Measurements from ENCODE around the gene CDH3.

DNA sequence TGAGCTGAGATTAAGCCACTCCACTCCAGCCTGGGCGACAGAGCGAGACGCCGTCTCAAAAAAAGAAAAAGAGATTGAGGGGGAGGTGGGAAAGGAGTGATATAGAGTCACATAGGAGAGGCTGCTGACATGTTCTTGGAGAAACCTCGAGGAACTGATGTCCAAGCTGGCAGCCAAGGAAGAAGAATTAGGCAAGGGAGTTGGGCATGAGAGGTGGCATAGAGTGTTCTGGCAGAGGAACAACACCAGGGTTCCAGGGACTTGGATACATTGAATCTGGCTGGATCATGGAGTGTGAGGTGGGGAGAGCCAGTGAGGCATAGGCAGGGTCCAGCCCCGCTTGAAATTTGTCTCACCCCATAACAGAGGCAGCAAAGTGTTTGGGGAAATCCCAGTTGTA is 10.7 kb downstream of the CDH3 start:
- no peak for TF ChIP-seq RAD21 (conservative IDR thresholded peaks at IDR 0.05 in 1 of 2, IDR thresholded peaks at IDR 0.05 in 1 of 2)
- TF ChIP-seq, protein P1, sequence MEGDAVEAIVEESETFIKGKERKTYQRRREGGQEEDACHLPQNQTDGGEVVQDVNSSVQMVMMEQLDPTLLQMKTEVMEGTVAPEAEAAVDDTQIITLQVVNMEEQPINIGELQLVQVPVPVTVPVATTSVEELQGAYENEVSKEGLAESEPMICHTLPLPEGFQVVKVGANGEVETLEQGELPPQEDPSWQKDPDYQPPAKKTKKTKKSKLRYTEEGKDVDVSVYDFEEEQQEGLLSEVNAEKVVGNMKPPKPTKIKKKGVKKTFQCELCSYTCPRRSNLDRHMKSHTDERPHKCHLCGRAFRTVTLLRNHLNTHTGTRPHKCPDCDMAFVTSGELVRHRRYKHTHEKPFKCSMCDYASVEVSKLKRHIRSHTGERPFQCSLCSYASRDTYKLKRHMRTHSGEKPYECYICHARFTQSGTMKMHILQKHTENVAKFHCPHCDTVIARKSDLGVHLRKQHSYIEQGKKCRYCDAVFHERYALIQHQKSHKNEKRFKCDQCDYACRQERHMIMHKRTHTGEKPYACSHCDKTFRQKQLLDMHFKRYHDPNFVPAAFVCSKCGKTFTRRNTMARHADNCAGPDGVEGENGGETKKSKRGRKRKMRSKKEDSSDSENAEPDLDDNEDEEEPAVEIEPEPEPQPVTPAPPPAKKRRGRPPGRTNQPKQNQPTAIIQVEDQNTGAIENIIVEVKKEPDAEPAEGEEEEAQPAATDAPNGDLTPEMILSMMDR (IDR thresholded peaks at IDR 0.05), result no peak
- TF ChIP-seq JUN (IDR thresholded peaks at IDR 0.05), result no peak
- TF ChIP-seq KDM5A (IDR thresholded peaks at IDR 0.05), result no peak
- no peak for TF ChIP-seq EP300 (IDR thresholded peaks at IDR 0.05)
- TF ChIP-seq SMC3 (IDR thresholded peaks at IDR 0.05), result no peak
- no peak for TF ChIP-seq SREBF2 (IDR thresholded peaks at IDR 0.05)
- TF ChIP-seq BHLHE40 (IDR thresholded peaks at IDR 0.05; ENCODE audit: low read depth, low read length), result no peak
- no peak for TF ChIP-seq ZC3H11A (IDR thresholded peaks at IDR 0.05)
- no peak for TF ChIP-seq CEBPB (IDR thresholded peaks at IDR 0.05)
- no peak for TF ChIP-seq POLR2A (IDR thresholded peaks at IDR 0.05; ENCODE audit: low read length)
- no peak for TF ChIP-seq FOSL2 (IDR thresholded peaks at IDR 0.05)
- TF ChIP-seq FOSL2 (CRISPR knock-in tag; IDR thresholded peaks at IDR 0.05), result no peak
- no peak for TF ChIP-seq PHF8 (IDR thresholded peaks at IDR 0.05; ENCODE audit: borderline replicate concordance, low read depth)
- TF ChIP-seq, protein P2, sequence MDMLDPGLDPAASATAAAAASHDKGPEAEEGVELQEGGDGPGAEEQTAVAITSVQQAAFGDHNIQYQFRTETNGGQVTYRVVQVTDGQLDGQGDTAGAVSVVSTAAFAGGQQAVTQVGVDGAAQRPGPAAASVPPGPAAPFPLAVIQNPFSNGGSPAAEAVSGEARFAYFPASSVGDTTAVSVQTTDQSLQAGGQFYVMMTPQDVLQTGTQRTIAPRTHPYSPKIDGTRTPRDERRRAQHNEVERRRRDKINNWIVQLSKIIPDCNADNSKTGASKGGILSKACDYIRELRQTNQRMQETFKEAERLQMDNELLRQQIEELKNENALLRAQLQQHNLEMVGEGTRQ (IDR thresholded peaks at IDR 0.05), result no peak
